H1 (cell line): Measurements from ENCODE around the gene GNLY. TPM values are rescaled to one million over a fixed set of nuclear protein-coding genes. Genes with fewer than 3 reads are reported as not detected.
A peak's percentile ranks its signal among the peaks of the same experiment; 100 is the strongest.

Source experiments
- CTCF ChIA-PET: fragments of 300-600 bp; sonication (Branson Sonifier 250); formaldehyde crosslinking; loops from one replicate; lab custom pipeline; 2021; ENCODE audit not compliant: partially characterized antibody; lab: Charles Lee
- POLR2A ChIA-PET: fragments of 300-600 bp; sonication (Branson Sonifier 250); formaldehyde crosslinking; loops from one replicate; lab custom pipeline; 2021; ENCODE audit warnings: inconsistent platforms; ENCODE audit not compliant: partially characterized antibody; lab: Charles Lee
- DNase-seq, 2 experiments: peaks; one replicate each; pipeline versions ENCODE4 v3.0.0 to v3.0.0-alpha.2; 2010 to 2022; ENCODE audit warnings: low spot score in 2 of 2, low read depth in 1 of 2, mixed read lengths in 1 of 2
- FAIRE-seq: peaks from 2 replicates; lab custom pipeline; 2011; peaks lifted over from hg19 to GRCh38; lab: Jason Lieb, UNC
- H2AFZ ChIP-seq: 2 replicates; pipeline ENCODE4 v1.8.1; 2012; ENCODE audit warnings: low read length, inconsistent platforms
- H2AK5ac ChIP-seq: 2 replicates; pipeline ENCODE4 v1.6.1; 2013; ENCODE audit warnings: low read depth, low read length
- H2BK120ac ChIP-seq: replicated peaks from 2 replicates; pipeline ENCODE3; 2013; ENCODE audit warnings: low read depth, low read length, inconsistent platforms
- H2BK12ac ChIP-seq: 2 replicates; pipeline ENCODE4 v1.6.1; 2013; ENCODE audit warnings: low read depth, low read length
- H2BK15ac ChIP-seq: 2 replicates; pipeline ENCODE4 v1.6.1; 2013; ENCODE audit warnings: low read length
- H2BK20ac ChIP-seq: 2 replicates; pipeline ENCODE4 v1.6.1; 2013; ENCODE audit warnings: low read length
- H2BK5ac ChIP-seq: 2 replicates; pipeline ENCODE4 v1.6.1; 2013; ENCODE audit warnings: low read depth, low read length
- H3K14ac ChIP-seq: 2 replicates; pipeline ENCODE4 v1.6.1; 2013; ENCODE audit warnings: inconsistent platforms; ENCODE audit not compliant: insufficient read length
- H3K18ac ChIP-seq: 2 replicates; pipeline ENCODE4 v1.6.1; 2013; ENCODE audit warnings: low read length; ENCODE audit errors: extremely low read depth
- H3K23ac ChIP-seq: 2 replicates; pipeline ENCODE4 v1.6.1; 2013; ENCODE audit warnings: inconsistent platforms; ENCODE audit not compliant: insufficient read length
- H3K23me2 ChIP-seq: 2 replicates; pipeline ENCODE4 v1.6.1; 2013; ENCODE audit warnings: low read depth, low read length
- H3K27ac ChIP-seq: 2 replicates; pipeline ENCODE4 v1.6.1; 2011; ENCODE audit warnings: low read depth, low read length, inconsistent platforms
- H3K27me3 ChIP-seq, 4 experiments: replicated peaks in 1 of 4; 1 replicate in 1 of 4; 2 replicates in 3 of 4; pipeline versions ENCODE4 v1.6.1 to v1.8.1; 2011 to 2013; ENCODE audit warnings: low read length in 3 of 4, mild to moderate bottlenecking in 3 of 4, inconsistent platforms in 2 of 4, mixed read lengths in 2 of 4, moderate library complexity in 1 of 4; ENCODE audit not compliant: control insufficient read depth in 3 of 4, insufficient read depth in 3 of 4; ENCODE audit errors: extremely low read depth in 1 of 4
- H3K36me3 ChIP-seq, 4 experiments: 2 replicates each; pipeline versions ENCODE4 v1.6.1 to v1.8.1; 2011 to 2013; ENCODE audit warnings: mild to moderate bottlenecking in 4 of 4, low read length in 3 of 4, moderate library complexity in 2 of 4, control low read depth in 1 of 4, inconsistent platforms in 1 of 4; ENCODE audit not compliant: insufficient read depth in 4 of 4, control insufficient read depth in 2 of 4
- H3K4ac ChIP-seq: replicated peaks from 2 replicates; pipeline ENCODE3; 2013; ENCODE audit warnings: low read length, low read depth, mixed read lengths, inconsistent platforms; ENCODE audit not compliant: insufficient read length
- H3K4me1 ChIP-seq, 4 experiments: replicated peaks in 1 of 4; 1 replicate in 1 of 4; 2 replicates in 3 of 4; pipeline versions ENCODE4 v1.6.1 to v1.8.1; 2011 to 2013; ENCODE audit warnings: low read length in 3 of 4, inconsistent platforms in 2 of 4, mixed read lengths in 1 of 4; ENCODE audit not compliant: insufficient read depth in 4 of 4, control insufficient read depth in 3 of 4
- H3K4me2 ChIP-seq, 2 experiments: 2 replicates each; pipeline versions ENCODE4 v1.6.1 to v1.8.1; 2011 to 2013; ENCODE audit warnings: low read depth in 2 of 2, low read length in 2 of 2, control low read depth in 1 of 2, inconsistent platforms in 1 of 2, mild to moderate bottlenecking in 1 of 2; ENCODE audit not compliant: insufficient read depth in 1 of 2
- H3K4me3 ChIP-seq, 4 experiments: fragments of 200-600, 300-600 bp in 1 of 4; sonication (generic), shearing (Covaris generic), sonication (Bioruptor Twin) in 1 of 4; 2 replicates each; pipeline versions ENCODE4 v1.5.1 to v1.8.1; 2011 to 2016; ENCODE audit warnings: low read length in 4 of 4, low read depth in 3 of 4, control low read depth in 2 of 4, inconsistent platforms in 2 of 4, mild to moderate bottlenecking in 2 of 4, mixed read lengths in 1 of 4, moderate library complexity in 1 of 4; ENCODE audit not compliant: insufficient read depth in 2 of 4; ENCODE audit errors: extremely low read depth in 1 of 4
- H3K56ac ChIP-seq: replicated peaks from 2 replicates; pipeline ENCODE3; 2013; ENCODE audit warnings: low read depth, mild to moderate bottlenecking, mixed read lengths, low read length, inconsistent platforms; ENCODE audit not compliant: insufficient read length
- H3K79me1 ChIP-seq: 2 replicates; pipeline ENCODE4 v1.6.1; 2013; ENCODE audit warnings: low read depth, low read length, control low read depth
- H3K79me2 ChIP-seq, 2 experiments: 2 replicates each; pipeline versions ENCODE4 v1.6.1 to v1.8.1; 2012 to 2013; ENCODE audit warnings: low read length in 2 of 2, mild to moderate bottlenecking in 2 of 2, inconsistent platforms in 1 of 2; ENCODE audit not compliant: insufficient read depth in 2 of 2, control insufficient read depth in 1 of 2
- H3K9ac ChIP-seq, 4 experiments: replicated peaks in 1 of 4; 1 replicate in 1 of 4; 2 replicates in 3 of 4; pipeline versions ENCODE4 v1.6.1 to v1.8.1; 2011 to 2013; ENCODE audit warnings: low read depth in 3 of 4, low read length in 3 of 4, control low read depth in 2 of 4, mild to moderate bottlenecking in 2 of 4, moderate library complexity in 2 of 4, inconsistent platforms in 1 of 4; ENCODE audit errors: extremely low read depth in 1 of 4
- H3K9me3 ChIP-seq, 2 experiments: 2 replicates each; pipeline versions ENCODE4 v1.6.1 to v1.8.1; 2012 to 2013; ENCODE audit warnings: mild to moderate bottlenecking in 2 of 2, moderate library complexity in 2 of 2, control low read depth in 1 of 2, inconsistent platforms in 1 of 2, low read depth in 1 of 2, low read length in 1 of 2, mixed read lengths in 1 of 2; ENCODE audit not compliant: insufficient read depth in 2 of 2
- H4K20me1 ChIP-seq, 2 experiments: replicated peaks in 1 of 2; 2 replicates each; pipeline versions ENCODE3 to v1.8.1; 2011 to 2013; ENCODE audit warnings: inconsistent platforms in 2 of 2, low read length in 2 of 2, mild to moderate bottlenecking in 1 of 2; ENCODE audit not compliant: insufficient read depth in 2 of 2, control insufficient read depth in 1 of 2
- H4K5ac ChIP-seq: 2 replicates; pipeline ENCODE4 v1.6.1; 2013; ENCODE audit warnings: low read length, low read depth, mixed read lengths, inconsistent platforms; ENCODE audit not compliant: insufficient read length
- H4K8ac ChIP-seq: 2 replicates; pipeline ENCODE4 v1.8.0; 2013; ENCODE audit warnings: mild to moderate bottlenecking, moderate library complexity, low read length, inconsistent platforms; ENCODE audit not compliant: insufficient read depth; ENCODE audit errors: extremely low read depth
- H4K91ac ChIP-seq: replicated peaks from 2 replicates; pipeline ENCODE3; 2013; ENCODE audit warnings: low read length, mixed read lengths, inconsistent platforms; ENCODE audit not compliant: insufficient read length
- EGR1 ChIP-seq: IDR thresholded peaks from 2 replicates; pipeline ENCODE4 v1.6.1; 2011; ENCODE audit warnings: low read depth, low read length, borderline replicate concordance
- NRF1 ChIP-seq: IDR thresholded peaks from 2 replicates; pipeline ENCODE4 v1.6.1; 2011; ENCODE audit warnings: mild to moderate bottlenecking, low read depth, low read length, improper control_type of control experiment
- POLR2AphosphoS5 ChIP-seq: IDR thresholded peaks from 2 replicates; pipeline ENCODE4 v1.6.1; 2011; ENCODE audit warnings: low read depth, low read length
- RAD21 ChIP-seq, 2 experiments: IDR thresholded peaks in 1 of 2; conservative IDR thresholded peaks in 1 of 2; 2 replicates each; pipeline ENCODE4 v1.6.1; 2011; ENCODE audit warnings: low read depth in 2 of 2, low read length in 2 of 2, improper control_type of control experiment in 1 of 2, inconsistent platforms in 1 of 2, mild to moderate bottlenecking in 1 of 2, moderate library complexity in 1 of 2
- RNF2 ChIP-seq: fragments of 200-900, 300-1000 bp; sonication (generic); IDR thresholded peaks from 2 replicates; pipeline ENCODE4 v1.7.1; 2016; ENCODE audit warnings: borderline replicate concordance, low read depth, mild to moderate bottlenecking, antibody characterized with exemption, low read length; ENCODE audit not compliant: poor library complexity, severe bottlenecking; ENCODE audit errors: missing control alignments
- SIN3A ChIP-seq, 2 experiments: IDR thresholded peaks in 1 of 2; conservative IDR thresholded peaks in 1 of 2; 2 replicates each; pipeline ENCODE4 v1.6.1; 2011 to 2012; ENCODE audit warnings: low read length in 2 of 2, improper control_type of control experiment in 1 of 2, low read depth in 1 of 2, mild to moderate bottlenecking in 1 of 2
- TAF7 ChIP-seq: optimal IDR thresholded peaks from 2 replicates; pipeline ENCODE3; 2011; ENCODE audit warnings: low read depth, mild to moderate bottlenecking, inconsistent platforms, low read length, moderate library complexity, borderline replicate concordance
- TBP ChIP-seq: IDR thresholded peaks from 2 replicates; pipeline ENCODE4 v1.6.1; 2011; ENCODE audit warnings: low read depth, low read length, improper control_type of control experiment
- WGBS, 2 experiments: shearing (Covaris generic) in 1 of 2; methylation state at CpG; one replicate each; pipeline versions ENCODE4 v1.1.6 to v1.1.7; 2013 to 2015; ENCODE audit warnings: low lambda C conversion rate in 2 of 2, mixed read lengths in 2 of 2, inconsistent platforms in 1 of 2, low coverage in 1 of 2, missing lambda C conversion rate in 1 of 2; ENCODE audit not compliant: insufficient replicate concordance in 2 of 2, insufficient coverage in 1 of 2, insufficient read length in 1 of 2; ENCODE audit errors: extremely low coverage in 1 of 2, missing lambda C conversion rate in 1 of 2; 5-methylcytosine and 5-hydroxymethylcytosine counted together
- polyA plus RNA-seq, 7 experiments: library from polyadenylated mRNA; depleted of rRNA in 3 of 7; stranded (reverse) in 5 of 7; unstranded in 2 of 7; fragments of >200 nt in 5 of 7; fragments of 200-250 nt in 2 of 7; gene quantifications; 1 replicate in 5 of 7; 2 replicates in 1 of 7; 4 replicates in 1 of 7; pipeline versions ENCODE4 v1.2.1 to v1.2.3, GENCODE V29; 2011 to 2013; ENCODE audit warnings: missing spikeins in 2 of 7, mixed read lengths in 2 of 7
- total RNA-seq: library from RNA; stranded (reverse); fragmentation: NEBNext Ultra II Directional; extraction: Animal tissue kit (Norgen Biotek cat#: 25700); gene quantifications from 2 replicates; pipeline ENCODE4 v1.2.1, GENCODE V29; 2021

The GNLY gene
- total and polyA plus RNA-seq, 2 of the 8 experiments (the other 6 are each of a cell fraction or from before 2014, with no cell fraction given), result 0.03 TPM; not detected in 1

DNA sequence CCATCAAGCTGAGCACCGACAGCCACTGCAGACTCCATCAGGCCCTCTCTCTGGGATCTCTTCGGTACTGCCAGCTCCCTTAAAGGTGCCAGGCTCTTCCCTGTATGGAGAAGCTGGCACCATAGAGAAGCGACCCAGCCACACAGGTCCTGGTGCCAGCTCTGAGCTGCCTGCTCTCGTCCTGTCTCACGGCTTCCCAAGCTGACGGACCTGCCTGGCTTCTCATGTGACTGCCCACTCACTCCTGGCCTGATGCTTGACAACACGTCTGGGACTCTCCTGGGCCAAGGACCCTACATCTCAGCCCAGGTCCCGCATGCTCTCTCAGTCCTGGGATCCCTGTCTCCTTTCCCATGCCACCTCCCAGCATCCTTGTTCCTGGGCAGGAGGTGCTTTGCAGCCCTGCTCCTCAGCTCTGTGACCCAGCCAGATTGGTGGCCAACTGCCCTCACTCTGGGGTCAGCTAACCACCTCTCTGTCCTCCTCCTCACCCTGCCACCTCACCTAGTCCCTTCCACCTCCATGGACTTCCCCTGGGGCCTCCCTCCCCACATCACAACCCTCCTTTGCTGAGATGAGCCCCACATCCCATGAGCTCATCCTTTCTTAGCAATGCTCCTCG, 47.2 kb downstream of the GNLY start:
- Histone ChIP-seq H3K36me3 (no peaks in the 10 kb centered on the region), H2AFZ (no peak overlapping the region), H2BK15ac (no peak overlapping the region), H2BK12ac (peak overlapping the region; percentile 61; the same call in 1 of the 2 replicates), H3K79me2 (no peaks in the 10 kb centered on the region), H3K4me2 (no peak overlapping the region), H2BK20ac (no peak overlapping the region), H2BK120ac (no peak overlapping the region), H4K91ac (no peak overlapping the region), H3K4me1 (peaks cover 0 to 7% (median 4%) of the 10 kb centered on the region in 4 experiments; a peak in 2 of 7 replicates), H3K23ac (no peak overlapping the region), H3K9ac (no peak overlapping the region), H2AK5ac (no peak overlapping the region), H3K4me3 (no peak overlapping the region), H3K56ac (no peak overlapping the region), H2BK5ac (no peak overlapping the region), H3K9me3 (0 out of 4 replicates have a peak, but pooled peaks cover 0 to 3% of the 10 kb centered on the region in 2 experiments), H3K23me2 (no peaks in the 10 kb centered on the region; the same call in 1 of the 2 replicates), H3K27ac (no peak overlapping the region), H3K79me1 (no peaks in the 10 kb centered on the region), H3K18ac (no peak overlapping the region), H4K5ac (no peak overlapping the region), H3K27me3 (peaks cover 0 to 3% (median 2%) of the 10 kb centered on the region in 4 experiments; a peak in 1 of 7 replicates), H3K14ac (no peak overlapping the region), H4K20me1 (no peaks in the 10 kb centered on the region), H4K8ac (no peak overlapping the region; the same call in 1 of the 2 replicates), H3K4ac (no peak overlapping the region)
- TF ChIP-seq RNF2 (no peak), EGR1 (no peak), TAF7 (no peak), POLR2AphosphoS5 (no peak), TBP (no peak), RAD21 (IDR thresholded peaks at IDR 0.05 in 1 of 2, conservative IDR thresholded peaks at IDR 0.05 in 1 of 2; ENCODE audit: low read depth in 2 of 2, low read length in 2 of 2) (no peak), NRF1 (no peak), SIN3A (conservative IDR thresholded peaks at IDR 0.05 in 1 of 2, IDR thresholded peaks at IDR 0.05 in 1 of 2; ENCODE audit: low read depth in 1 of 2, low read length in 2 of 2) (no peak)
- ChIA-PET CTCF (interaction anchor here (0.8 to 47.8 kb wide), 19 partner anchors 9 to 338 kb away, joined by 3 to 986 read pairs (median 4); partner anchors contain the start of gene ATOH8), POLR2A (interaction anchor here (0.8 to 1.0 kb wide), 3 partner anchors 27 to 31 kb away, joined by 3 read pairs; no protein-coding TSS in a partner anchor)
- 93% methylated on average over 9 of the region's 9 CpGs; no CpG with 5 or more reads in 1 of the 2 experiments for WGBS, 2 experiments
- FAIRE-seq (no peak), DNase-seq (no peak)
